Measurements from ENCODE around the gene TUFT1. TPM values are rescaled to one million over a fixed set of nuclear protein-coding genes. Genes with fewer than 3 reads are reported as not detected.

Gene TUFT1
- total and polyA plus RNA-seq, 8 donors = 7.1 to 16.1 (median 11.0) TPM

DNA sequence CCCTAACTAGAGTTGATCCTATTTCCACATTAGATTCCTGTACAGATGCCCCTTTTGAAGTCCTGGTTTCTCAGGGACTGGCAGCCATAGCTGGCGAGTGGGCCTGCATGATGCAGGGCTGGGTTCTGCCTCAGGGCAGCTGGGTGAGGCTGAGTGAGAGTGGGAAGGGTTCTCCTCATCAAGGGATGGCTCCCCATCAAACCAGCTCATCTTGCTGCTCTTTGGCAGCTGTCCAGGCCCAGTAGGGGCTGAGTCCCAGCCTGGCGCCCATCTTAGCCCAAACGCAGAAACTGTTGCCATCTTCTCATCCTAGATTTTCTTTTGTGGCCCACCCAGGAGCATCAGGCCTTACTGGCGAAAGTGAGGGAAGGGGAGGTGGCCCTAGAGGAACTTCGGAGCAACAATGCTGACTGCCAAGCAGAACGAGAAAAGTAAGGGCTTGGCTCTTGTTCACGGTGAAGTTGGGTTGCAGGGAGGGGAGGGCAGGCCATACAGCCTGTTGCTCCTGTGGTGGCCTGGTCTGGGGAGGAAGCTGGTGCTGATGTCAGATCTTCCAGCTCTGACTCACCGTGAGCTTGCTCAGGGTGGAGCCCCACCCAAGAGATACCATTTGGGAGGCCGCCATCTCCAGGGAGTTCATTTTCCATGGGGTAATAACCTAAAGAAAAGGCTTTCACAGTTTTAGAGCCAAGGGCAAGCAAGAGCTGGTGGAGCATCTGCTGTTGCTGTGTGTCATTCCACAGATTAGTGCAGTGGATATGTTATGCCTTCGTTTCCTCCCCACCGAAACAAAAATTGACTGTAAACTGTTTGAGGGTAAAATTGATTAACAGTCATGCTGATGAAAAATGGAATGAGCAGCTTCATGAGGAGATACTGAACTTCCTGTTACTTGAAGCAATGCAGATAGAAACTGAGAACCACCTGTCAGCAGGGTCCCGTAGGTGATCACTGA lies 34.7 kb downstream of the TUFT1 start:
- H3K4me3 ChIP-seq = no peak overlapping the region
- peaks cover 0 to 40% (median 14%) of the 10 kb centered on the region in 3 donors for H3K36me3 ChIP-seq
- TF ChIP-seq, protein P1, sequence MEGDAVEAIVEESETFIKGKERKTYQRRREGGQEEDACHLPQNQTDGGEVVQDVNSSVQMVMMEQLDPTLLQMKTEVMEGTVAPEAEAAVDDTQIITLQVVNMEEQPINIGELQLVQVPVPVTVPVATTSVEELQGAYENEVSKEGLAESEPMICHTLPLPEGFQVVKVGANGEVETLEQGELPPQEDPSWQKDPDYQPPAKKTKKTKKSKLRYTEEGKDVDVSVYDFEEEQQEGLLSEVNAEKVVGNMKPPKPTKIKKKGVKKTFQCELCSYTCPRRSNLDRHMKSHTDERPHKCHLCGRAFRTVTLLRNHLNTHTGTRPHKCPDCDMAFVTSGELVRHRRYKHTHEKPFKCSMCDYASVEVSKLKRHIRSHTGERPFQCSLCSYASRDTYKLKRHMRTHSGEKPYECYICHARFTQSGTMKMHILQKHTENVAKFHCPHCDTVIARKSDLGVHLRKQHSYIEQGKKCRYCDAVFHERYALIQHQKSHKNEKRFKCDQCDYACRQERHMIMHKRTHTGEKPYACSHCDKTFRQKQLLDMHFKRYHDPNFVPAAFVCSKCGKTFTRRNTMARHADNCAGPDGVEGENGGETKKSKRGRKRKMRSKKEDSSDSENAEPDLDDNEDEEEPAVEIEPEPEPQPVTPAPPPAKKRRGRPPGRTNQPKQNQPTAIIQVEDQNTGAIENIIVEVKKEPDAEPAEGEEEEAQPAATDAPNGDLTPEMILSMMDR (IDR thresholded peaks at IDR 0.05) = no peak
- peak in 3 of 4 donors; percentile 32 to 65 (median 51) for ATAC-seq
- WGBS, 2 donors = 89% methylated on average over 12 of the region's 12 CpGs
- intact Hi-C loops (cut with DNase I) = no loop called here
- no peak overlapping the region for H3K27ac ChIP-seq
- peaks cover 0 to 5% (median 0%) of the 10 kb centered on the region in 3 donors for H3K4me1 ChIP-seq
- H3K27me3 ChIP-seq = no peaks in the 10 kb centered on the region
- no peaks in the 10 kb centered on the region for H3K9me3 ChIP-seq
- DNase-seq = no peak
- FAIRE-seq = no peak

DNA sequence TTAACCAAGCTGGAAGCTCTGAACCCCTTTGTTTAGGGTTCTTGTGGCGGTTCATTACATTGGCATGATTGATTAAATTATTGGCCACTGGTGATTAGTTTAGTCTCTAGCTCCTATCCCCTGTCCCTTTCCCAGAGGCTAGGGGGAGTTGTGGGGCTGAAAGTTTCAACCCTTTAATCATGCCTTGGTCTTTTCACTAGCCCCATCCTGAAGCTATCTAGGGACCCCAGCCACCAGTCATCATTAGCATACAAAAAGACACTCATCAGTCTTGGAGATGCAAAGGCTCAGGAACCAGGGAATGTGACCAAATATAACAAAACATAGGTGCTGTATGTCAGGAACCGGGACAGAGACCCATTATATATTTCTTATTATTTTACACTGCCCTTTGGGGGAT lies 37.1 kb downstream of the TUFT1 start:
- peaks cover 0 to 58% (median 17%) of the 10 kb centered on the region in 3 donors for H3K36me3 ChIP-seq
- WGBS, 2 donors = 96 to 97% methylated on average over 2 of the region's 2 CpGs
- H3K27me3 ChIP-seq = no peaks in the 10 kb centered on the region
- DNase-seq = no peak
- no peaks in the 10 kb centered on the region for H3K4me1 ChIP-seq
- H3K4me3 ChIP-seq = no peak overlapping the region
- FAIRE-seq = no peak
- intact Hi-C loops (cut with DNase I) = no loop called here
- H3K27ac ChIP-seq = no peak overlapping the region
- no peaks in the 10 kb centered on the region for H3K9me3 ChIP-seq
- no peak for ATAC-seq
- TF ChIP-seq, protein P1 (IDR thresholded peaks at IDR 0.05) = no peak

DNA sequence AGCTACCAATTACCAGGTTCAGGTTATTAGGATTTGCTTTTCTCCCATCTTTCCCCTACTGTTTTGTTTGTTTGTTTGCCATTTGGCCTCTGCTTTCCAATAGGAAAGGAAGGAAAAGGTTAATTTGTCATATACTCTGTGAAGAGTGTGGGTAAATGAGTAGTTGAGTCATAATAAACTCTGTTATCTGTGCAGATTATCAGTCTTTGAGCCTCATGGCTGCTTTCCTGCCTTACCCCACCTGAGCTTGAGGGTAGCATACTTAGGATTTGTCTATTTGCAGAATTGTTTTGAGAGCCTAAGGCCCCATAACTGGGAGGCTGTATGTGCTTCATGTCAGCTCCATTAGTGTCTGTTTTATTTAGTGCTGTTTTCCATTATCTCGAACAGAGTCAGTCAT lies 38.8 kb downstream of the TUFT1 start:
- no peaks in the 10 kb centered on the region for H3K27me3 ChIP-seq
- H3K36me3 ChIP-seq = peaks cover 0 to 61% (median 18%) of the 10 kb centered on the region in 3 donors
- 95% methylated on average over 1 of the region's 1 CpG for WGBS, 2 donors
- no peak overlapping the region for H3K27ac ChIP-seq
- H3K9me3 ChIP-seq = no peaks in the 10 kb centered on the region
- no peak for DNase-seq
- FAIRE-seq = no peak
- H3K4me1 ChIP-seq = no peaks in the 10 kb centered on the region
- intact Hi-C loops (cut with DNase I) = no loop called here
- TF ChIP-seq, protein P1 (IDR thresholded peaks at IDR 0.05) = no peak
- ATAC-seq = no peak
- no peak overlapping the region for H3K4me3 ChIP-seq

DNA sequence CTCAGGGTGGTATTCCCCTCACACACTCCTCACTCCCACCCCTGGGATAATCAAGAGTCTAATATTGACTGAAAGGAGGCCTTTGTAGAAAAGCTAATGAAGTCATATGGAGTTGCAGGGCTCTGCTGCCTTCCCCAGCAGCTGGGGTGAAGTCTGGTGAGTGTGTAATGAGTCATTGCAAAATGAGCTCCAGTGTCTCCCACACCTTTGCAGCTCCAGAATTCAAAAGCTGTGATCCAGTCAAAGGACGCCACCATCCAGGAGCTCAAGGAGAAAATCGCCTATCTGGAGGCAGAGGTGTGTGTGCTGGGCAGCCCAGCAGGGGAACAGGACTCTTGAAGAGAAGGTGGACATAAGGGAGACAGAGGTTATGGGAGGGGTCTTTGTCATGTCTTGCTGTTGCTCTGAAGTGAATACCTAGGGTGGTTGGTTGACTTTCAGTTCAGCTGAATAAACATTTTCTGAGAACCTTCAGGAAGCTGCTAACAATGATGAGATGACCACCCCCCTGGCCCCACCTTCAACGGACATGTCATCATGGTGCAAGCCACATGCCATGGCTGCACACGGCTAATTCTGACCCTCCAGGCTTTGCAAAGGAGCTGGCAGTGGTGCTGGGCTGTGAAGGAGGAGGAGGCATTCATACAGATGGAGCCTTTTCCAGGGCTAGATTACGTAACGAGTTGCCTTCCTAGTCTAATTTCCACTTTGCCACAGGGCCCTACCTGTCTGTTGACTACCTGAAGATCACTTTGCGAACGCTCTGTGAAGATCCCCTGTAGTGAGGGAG lies 39.5 kb downstream of the TUFT1 start:
- Histone ChIP-seq H3K27me3 (no peaks in the 10 kb centered on the region), H3K4me1 (no peaks in the 10 kb centered on the region), H3K4me3 (no peak overlapping the region), H3K36me3 (peaks cover 0 to 54% (median 16%) of the 10 kb centered on the region in 3 donors), H3K27ac (no peak overlapping the region), H3K9me3 (no peaks in the 10 kb centered on the region)
- ATAC-seq (no peak), DNase-seq (no peak), FAIRE-seq (no peak)
- TF ChIP-seq, protein P1 (IDR thresholded peaks at IDR 0.05) = no peak
- WGBS, 2 donors = 79 to 87% methylated on average over 8 of the region's 8 CpGs
- intact Hi-C loops (cut with DNase I) = no loop called here

All from pancreas (tissue), 10 donors.